HG03439 (cell line): ENCODE data around the gene GFOD1.

Experiments used
- ATAC-seq: cut with Tn5 transposase; IDR thresholded peaks from one replicate; pipeline ENCODE4 v1.9.1; 2021; ENCODE audit warnings: mild to moderate bottlenecking, moderate library complexity; ENCODE audit not compliant: unreplicated experiment

Gene GFOD1

GRCh38 chr6:13360671-13361540 is 126.5 kb downstream of the GFOD1 start:
- ATAC-seq, result no peak

GRCh38 chr6:13359287-13359686 is 128.1 kb downstream of the GFOD1 start:
- ATAC-seq, result no peak

GRCh38 chr6:13358511-13358910 is 128.9 kb downstream of the GFOD1 start:
- ATAC-seq, result no peak

GRCh38 chr6:13357551-13358075 is 129.8 kb downstream of the GFOD1 start:
- no peak for ATAC-seq

GRCh38 chr6:13355999-13356785 is 131.2 kb downstream of the GFOD1 start:
- ATAC-seq, result peak; percentile 91

GRCh38 chr6:13355043-13355945 is 132.1 kb downstream of the GFOD1 start:
- ATAC-seq, result peak; percentile 40

- no peak for ATAC-seq
These were observed 132.9 kb downstream of the GFOD1 start for GRCh38 chr6:13354331-13355042.

GRCh38 chr6:13352165-13352564 is 135.2 kb downstream of the GFOD1 start:
- ATAC-seq, result no peak

GRCh38 chr6:13351271-13351670 is 136.1 kb downstream of the GFOD1 start:
- no peak for ATAC-seq

- ATAC-seq, result no peak
These were observed 137.4 kb downstream of the GFOD1 start for GRCh38 chr6:13349811-13350506.

GRCh38 chr6:13348334-13349113 is 138.9 kb downstream of the GFOD1 start:
- no peak for ATAC-seq

- no peak for ATAC-seq
These were observed 141.2 kb downstream of the GFOD1 start for GRCh38 chr6:13346245-13346644.

- ATAC-seq, result no peak
These were observed 144.9 kb downstream of the GFOD1 start for GRCh38 chr6:13342414-13343019.

GRCh38 chr6:13339863-13340630 is 147.4 kb downstream of the GFOD1 start:
- no peak for ATAC-seq

- no peak for ATAC-seq
These were observed 149.4 kb downstream of the GFOD1 start for GRCh38 chr6:13338038-13338437.

- ATAC-seq, result no peak
These were observed 150.8 kb downstream of the GFOD1 start for GRCh38 chr6:13336553-13336952.

GRCh38 chr6:13334953-13335352 is 152.4 kb downstream of the GFOD1 start:
- no peak for ATAC-seq

GRCh38 chr6:13332349-13332706 is 155.1 kb downstream of the GFOD1 start:
- no peak for ATAC-seq
